ENCODE measurements around the gene FHL3.
"Not testable (repeated sequence)": the region's sequence is repeated elsewhere in the genome, so short reads cannot be mapped to it uniquely, and the experiment has no call there.

The FHL3 gene

GRCh38 chr1:37987679-37988078, 17.6 kb downstream of the FHL3 start:
- DNase-seq (ENCODE audit: low read depth) = no peak

- DNase-seq (ENCODE audit: low read depth) = no peak
These were observed 21.8 kb downstream of the FHL3 start for GRCh38 chr1:37983546-37983945.

GRCh38 chr1:37978541-37978940, 26.8 kb downstream of the FHL3 start:
- DNase-seq (ENCODE audit: low read depth) = no peak

GRCh38 chr1:37975083-37975482, 30.2 kb downstream of the FHL3 start:
- not testable (repeated sequence) for DNase-seq (ENCODE audit: low read depth)

- DNase-seq (ENCODE audit: low read depth) = no peak
These were observed 30.7 kb downstream of the FHL3 start for GRCh38 chr1:37974567-37974966.

- DNase-seq (ENCODE audit: low read depth) = not testable (repeated sequence)
These were observed 31.6 kb downstream of the FHL3 start for GRCh38 chr1:37973684-37974083.

- DNase-seq (ENCODE audit: low read depth) = no peak
These were observed 40.0 kb downstream of the FHL3 start for GRCh38 chr1:37965301-37965700.

- not testable (repeated sequence) for DNase-seq (ENCODE audit: low read depth)
These were observed 41.2 kb downstream of the FHL3 start for GRCh38 chr1:37964106-37964505.

GRCh38 chr1:37958690-37959089, 46.6 kb downstream of the FHL3 start:
- no peak for DNase-seq (ENCODE audit: low read depth)

GRCh38 chr1:37955685-37956084, 49.6 kb downstream of the FHL3 start:
- no peak for DNase-seq (ENCODE audit: low read depth)

GRCh38 chr1:37954316-37954971, 50.9 kb downstream of the FHL3 start:
- DNase-seq (ENCODE audit: low read depth) = no peak

GRCh38 chr1:37952738-37953137, 52.6 kb downstream of the FHL3 start:
- DNase-seq (ENCODE audit: low read depth) = no peak

GRCh38 chr1:37951783-37952624, 53.3 kb downstream of the FHL3 start:
- DNase-seq (ENCODE audit: low read depth) = no peak

GRCh38 chr1:37951041-37951782, 54.1 kb downstream of the FHL3 start:
- no peak for DNase-seq (ENCODE audit: low read depth)

GRCh38 chr1:37949524-37950152, 55.7 kb downstream of the FHL3 start:
- no peak for DNase-seq (ENCODE audit: low read depth)

- DNase-seq (ENCODE audit: low read depth) = no peak
These were observed 56.5 kb downstream of the FHL3 start for GRCh38 chr1:37948841-37949240.

GRCh38 chr1:37948166-37948565, 57.1 kb downstream of the FHL3 start:
- DNase-seq (ENCODE audit: low read depth) = no peak

- no peak for DNase-seq (ENCODE audit: low read depth)
These were observed 58.0 kb downstream of the FHL3 start for GRCh38 chr1:37947364-37947763.
